GM12801 (cell line): Measurements from ENCODE around the gene XDH.

Experiments
- TF ChIP-seq, protein P1 (sequence below): IDR thresholded peaks from one replicate; pipeline ENCODE4 v1.5.1; 2011; ENCODE audit warnings: control low read depth; ENCODE audit not compliant: insufficient read length; ENCODE audit errors: extremely low read depth

Gene XDH

DNA sequence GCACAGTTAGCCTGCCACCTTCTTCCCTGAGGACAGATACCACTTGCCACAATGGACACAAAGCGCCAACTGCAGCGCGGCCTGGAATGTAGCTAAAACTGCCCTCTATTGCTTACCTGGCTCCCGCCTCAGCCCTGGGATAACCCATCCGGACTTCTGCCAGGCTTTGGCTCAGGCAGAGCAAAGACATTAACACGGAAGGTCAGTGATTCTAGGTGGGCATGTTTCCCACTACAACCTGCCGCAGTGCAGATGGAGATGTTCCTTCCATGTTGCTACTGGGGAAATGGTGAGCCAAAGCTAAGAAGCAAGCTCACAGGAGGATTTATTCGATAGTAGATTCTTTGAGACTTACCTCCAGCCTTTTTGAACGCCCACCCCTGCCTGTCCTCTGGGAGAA is 74.8 kb downstream of the XDH start:
- TF ChIP-seq, protein P1, sequence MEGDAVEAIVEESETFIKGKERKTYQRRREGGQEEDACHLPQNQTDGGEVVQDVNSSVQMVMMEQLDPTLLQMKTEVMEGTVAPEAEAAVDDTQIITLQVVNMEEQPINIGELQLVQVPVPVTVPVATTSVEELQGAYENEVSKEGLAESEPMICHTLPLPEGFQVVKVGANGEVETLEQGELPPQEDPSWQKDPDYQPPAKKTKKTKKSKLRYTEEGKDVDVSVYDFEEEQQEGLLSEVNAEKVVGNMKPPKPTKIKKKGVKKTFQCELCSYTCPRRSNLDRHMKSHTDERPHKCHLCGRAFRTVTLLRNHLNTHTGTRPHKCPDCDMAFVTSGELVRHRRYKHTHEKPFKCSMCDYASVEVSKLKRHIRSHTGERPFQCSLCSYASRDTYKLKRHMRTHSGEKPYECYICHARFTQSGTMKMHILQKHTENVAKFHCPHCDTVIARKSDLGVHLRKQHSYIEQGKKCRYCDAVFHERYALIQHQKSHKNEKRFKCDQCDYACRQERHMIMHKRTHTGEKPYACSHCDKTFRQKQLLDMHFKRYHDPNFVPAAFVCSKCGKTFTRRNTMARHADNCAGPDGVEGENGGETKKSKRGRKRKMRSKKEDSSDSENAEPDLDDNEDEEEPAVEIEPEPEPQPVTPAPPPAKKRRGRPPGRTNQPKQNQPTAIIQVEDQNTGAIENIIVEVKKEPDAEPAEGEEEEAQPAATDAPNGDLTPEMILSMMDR: no peak

DNA sequence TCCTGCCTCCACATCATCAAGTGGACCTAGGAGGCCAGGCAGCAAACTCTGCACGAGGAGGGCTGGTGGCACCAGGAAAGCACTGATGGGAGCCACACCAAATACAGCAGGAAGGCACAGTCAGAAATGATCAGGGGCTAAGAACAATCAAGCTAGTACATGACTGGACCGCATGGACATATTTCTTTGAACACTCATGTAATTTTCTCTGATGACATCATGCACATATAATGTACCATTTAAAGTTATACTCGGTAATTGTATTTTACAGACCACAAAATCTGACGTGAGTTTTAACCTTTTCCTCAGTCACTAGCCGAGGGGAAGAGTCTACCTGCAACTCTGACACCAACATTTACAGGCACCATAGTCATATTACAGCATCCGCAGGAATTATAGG is 76.7 kb downstream of the XDH start:
- TF ChIP-seq, protein P1: no peak

DNA sequence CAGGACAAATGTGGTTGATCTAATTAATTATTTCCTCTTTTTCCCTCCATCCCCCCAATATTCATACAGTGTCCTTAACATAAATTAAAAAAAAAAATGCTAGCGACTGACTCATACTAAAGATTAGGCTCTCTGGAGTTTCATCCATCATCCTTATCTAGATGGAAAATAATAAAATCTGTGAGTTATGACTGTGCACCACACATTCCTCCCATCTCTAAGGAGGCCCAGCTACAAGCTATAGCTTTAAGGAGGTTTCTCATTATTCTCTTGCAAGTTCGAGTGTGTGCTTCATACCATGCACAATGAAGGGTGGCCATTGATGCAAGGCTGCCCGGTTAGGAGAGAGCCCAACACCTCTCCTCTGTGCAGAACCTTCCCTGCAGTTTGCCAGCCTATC is 77.3 kb downstream of the XDH start:
- TF ChIP-seq, protein P1: no peak

DNA sequence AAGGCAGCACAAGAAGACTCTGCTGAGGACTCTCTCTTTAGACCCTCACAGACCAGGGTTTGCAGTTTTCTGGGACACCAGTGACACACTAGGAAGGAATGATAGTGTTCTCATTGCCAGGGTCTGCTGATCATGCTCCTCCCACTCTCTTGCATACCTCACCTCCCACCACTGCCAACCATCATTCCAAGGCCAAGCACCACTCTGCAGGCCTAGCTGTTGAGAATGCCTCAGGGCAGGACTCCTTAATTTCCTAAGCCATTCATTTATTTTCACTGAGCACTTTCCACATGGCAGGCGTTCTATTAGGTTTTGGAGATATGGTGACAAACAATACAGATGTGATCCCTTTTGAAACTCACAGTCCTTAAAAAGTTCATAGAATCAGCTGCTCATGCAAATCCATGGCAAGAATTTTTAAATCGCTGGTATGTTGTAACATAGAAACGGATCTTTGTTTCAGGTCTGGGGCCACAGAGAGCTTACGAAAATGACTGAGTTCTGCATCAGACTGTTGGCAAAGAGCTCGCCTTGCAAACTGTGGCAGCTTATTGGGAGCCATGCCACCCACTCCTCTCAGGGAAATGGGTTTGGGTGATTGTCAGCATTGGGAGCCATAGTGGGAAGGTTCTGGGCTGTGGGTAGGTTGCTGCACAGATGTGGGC is 78.5 kb downstream of the XDH start:
- TF ChIP-seq, protein P1: no peak

DNA sequence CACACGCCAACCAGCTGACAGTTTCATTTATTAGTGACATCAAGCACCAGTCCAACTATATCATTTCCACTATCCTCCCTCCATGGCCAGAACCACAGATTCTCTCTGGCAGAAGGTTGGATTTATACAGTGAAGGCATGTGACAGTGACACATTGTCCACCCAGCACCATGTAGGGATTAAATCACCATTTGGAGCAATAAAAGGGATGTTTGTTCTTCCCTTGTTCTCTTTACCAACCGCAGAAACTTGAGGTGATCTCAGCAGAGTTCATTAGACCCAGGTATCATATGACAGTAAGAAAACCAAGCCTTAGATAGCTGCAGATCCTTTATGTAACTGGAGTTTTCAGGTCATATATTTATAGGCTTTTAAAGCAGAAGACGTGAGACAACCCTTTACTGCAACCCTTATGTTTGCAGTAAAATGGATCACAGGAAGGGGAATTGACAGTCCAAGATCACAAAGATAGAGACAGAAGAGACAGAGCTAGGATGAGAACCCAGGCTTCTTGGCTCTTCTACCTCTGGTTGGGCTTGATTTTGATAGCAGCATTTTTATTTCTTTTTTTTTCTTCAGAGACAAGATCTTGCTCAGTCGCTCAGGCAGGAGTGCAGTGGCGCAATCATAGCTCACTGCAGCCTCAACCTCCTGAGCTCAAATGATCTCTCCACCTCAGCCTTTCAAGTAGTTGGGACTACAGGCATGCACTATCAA is 80.1 kb downstream of the XDH start:
- TF ChIP-seq, protein P1: no peak

DNA sequence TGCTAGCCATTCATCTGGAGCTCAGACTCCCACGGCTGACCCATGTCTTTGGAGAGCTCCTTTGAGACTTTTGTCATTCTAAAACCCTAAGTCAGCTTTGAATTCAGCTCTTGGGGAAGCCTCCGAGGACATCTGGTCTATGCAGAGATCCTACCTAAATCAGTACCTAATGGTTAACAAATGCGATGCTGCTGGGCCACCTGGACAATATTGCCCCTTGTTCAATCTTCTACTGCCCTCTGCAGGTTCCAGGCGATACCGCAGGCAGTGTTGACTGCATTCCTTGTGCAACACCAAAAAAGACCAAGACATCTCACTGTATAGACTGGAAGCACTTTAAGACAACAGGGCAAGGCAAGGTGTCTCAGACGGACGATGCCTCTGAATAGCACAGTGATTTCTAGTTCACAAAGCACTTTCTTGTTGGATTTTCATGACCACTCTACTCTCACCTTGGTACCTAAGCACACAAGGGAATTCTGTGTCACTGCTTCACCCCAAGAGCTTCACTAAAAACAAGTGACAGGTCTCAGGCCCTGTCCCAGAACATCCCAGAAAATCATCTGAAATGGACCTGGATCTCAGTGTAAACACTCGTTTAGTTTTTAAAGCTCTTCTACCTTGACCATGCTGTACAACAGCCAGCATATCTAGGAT is 80.9 kb downstream of the XDH start:
- TF ChIP-seq, protein P1: peak; percentile 83

DNA sequence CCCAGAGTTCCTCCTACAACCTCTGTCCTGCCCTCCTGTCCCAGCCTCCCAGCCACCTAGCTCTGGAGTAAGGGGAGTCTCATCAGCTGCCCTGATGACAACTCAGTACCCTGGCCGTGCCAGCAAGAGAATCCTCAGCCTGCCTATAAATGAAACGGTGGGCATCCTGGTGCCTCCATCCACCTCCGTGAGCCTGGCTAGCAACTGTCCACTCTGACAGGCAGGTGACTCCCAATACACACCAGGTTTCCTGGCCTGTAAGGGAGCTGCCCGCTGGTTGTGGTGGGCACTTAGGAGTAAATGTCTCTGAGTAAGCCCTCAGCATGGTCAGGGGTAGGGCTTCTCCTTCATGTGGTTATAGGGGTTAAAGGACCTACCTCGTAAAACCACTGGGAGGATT is 81.5 kb downstream of the XDH start:
- TF ChIP-seq, protein P1: no peak
